Measurements from ENCODE around the gene FGFRL1.

DNA sequence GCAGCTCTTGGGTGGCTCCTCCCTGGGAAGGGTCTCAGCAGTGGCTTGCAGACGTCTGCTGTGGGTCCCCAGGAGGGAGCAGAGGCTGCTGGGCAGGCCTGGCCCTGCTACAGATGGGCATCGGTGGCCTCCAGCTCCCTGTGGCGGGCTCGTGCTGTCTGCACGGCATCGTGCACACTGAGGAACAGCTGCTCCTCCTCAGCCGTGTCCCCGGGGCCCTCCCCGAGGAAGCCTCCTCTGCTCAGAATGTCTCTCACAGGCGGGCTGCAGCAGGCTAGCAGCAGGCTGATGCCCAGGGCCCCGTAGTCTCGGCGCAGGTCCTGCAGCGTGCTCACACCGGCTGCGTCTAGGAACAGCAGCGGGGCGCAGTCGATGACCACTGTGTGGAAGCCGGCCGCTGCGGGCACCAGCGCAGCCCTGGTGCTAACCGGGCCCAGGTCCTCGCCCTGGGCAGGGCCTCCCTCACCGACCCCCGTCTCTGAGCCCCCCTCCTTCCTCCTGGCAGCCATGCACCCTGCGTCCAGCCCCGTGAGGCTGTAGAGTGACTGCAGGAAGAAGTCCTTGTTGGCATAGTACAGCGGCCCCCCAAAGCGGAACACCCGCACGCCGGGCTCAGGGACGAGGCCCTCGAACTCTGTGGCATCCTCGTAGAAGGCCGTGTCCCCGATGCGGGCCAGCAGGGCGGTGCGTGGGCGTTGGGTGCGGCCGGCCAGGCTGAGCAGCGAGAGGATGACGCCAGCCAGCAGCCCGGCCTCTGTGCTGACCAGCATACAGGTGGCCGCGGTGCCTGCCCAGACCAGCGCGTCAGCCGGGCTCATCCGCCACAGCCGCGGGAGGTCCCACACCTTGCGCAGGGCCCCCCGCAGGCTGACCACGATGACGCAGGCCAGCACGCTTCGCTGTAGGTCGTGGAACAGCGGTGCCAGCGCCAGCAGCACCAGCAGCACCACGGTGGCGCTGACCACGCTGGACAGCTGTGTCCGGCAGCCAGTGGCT lies 22.4 kb upstream of the FGFRL1 start:
- TF ChIP-seq, protein P1, sequence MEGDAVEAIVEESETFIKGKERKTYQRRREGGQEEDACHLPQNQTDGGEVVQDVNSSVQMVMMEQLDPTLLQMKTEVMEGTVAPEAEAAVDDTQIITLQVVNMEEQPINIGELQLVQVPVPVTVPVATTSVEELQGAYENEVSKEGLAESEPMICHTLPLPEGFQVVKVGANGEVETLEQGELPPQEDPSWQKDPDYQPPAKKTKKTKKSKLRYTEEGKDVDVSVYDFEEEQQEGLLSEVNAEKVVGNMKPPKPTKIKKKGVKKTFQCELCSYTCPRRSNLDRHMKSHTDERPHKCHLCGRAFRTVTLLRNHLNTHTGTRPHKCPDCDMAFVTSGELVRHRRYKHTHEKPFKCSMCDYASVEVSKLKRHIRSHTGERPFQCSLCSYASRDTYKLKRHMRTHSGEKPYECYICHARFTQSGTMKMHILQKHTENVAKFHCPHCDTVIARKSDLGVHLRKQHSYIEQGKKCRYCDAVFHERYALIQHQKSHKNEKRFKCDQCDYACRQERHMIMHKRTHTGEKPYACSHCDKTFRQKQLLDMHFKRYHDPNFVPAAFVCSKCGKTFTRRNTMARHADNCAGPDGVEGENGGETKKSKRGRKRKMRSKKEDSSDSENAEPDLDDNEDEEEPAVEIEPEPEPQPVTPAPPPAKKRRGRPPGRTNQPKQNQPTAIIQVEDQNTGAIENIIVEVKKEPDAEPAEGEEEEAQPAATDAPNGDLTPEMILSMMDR (IDR thresholded peaks at IDR 0.05) = no peak
- no peak for TF ChIP-seq EP300 (IDR thresholded peaks at IDR 0.05)
- no peak for TF ChIP-seq POLR2AphosphoS5 (IDR thresholded peaks at IDR 0.05)
- TF ChIP-seq POLR2A (IDR thresholded peaks at IDR 0.05) = no peak
